CD4-positive, alpha-beta T cell treated with Interferon gamma for 1 hour (primary cell): Measurements from ENCODE around the gene MYO1G.
A peak's percentile ranks its signal among the peaks of the same experiment; 100 is the strongest.

Experiments
- DNase-seq: peaks from one replicate; pipeline ENCODE4 v3.0.0-alpha.2; 2020

The MYO1G gene

DNA sequence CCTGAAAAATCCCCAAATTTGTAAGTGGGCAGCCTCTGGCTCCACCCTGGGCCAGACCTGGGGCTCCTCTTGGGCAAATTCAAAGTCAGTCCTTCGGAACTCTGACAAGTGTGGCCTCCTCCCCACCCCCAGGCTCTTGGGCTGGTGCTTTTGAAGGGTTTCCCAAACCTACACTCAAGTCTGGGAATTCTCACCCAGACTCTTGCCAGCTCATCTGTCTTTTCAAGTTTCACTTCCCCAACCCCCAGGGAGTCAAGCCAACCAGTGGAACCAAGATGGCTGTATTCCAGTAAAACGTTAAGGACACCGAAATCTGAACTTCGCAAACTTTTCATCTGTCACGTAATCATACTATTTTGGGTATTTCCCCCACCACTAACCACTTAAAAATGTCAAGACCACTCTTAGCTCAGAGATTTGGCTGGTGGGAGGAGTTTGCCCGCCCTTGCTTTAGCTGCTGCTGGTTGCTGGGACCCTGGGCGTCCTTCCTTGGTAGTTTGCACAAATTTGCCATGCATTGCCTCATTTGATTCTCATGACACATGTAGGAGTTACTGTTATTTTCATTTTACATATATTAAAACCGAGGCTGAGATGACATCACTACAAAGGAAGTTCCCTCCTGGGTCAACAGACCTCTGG is 1.7 kb upstream of the MYO1G start:
- peak; percentile 80 for DNase-seq

DNA sequence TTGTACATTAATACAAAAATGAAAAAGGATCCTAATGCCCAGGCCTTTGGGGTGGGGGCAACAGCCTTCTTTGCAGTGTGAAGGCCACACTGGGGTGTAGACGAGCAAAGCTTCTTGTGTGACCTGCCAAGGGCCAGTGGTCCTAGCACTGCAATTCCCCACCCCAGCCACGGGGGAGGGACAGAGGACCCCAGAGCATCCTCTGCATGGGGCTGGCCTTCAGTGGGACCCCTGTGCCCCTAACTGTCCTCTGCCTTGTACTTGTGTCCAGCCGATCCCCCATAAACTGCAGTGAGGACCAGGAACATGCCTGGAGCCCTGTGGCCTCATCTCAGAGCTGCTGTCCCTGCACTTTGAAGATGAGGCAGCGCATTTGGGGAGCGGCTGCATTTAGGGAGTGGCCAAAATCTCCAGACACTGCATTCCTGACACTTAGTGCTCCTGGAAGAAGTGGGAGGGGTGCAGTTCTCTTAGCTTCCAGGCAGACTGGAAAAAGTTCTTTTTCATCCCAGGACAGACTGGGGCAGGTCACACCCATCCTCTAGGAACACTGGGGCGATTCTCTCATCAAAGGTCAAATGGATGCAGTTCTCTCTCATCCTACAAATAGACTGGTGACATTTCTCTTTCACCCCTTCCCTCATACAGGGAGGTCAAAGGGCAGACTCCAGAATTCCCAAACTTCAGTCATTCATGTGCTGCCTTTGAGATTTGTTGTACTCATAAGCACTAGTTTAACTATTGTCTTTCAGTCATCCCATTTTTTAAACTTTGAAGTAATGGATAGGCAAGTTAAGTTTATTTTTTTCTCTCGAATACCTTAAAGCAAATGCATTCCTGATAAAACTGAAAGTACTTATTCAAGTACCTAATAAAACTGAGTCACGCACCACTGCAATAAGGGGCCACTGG is 922 bp upstream of the MYO1G start:
- DNase-seq, result no peak

DNA sequence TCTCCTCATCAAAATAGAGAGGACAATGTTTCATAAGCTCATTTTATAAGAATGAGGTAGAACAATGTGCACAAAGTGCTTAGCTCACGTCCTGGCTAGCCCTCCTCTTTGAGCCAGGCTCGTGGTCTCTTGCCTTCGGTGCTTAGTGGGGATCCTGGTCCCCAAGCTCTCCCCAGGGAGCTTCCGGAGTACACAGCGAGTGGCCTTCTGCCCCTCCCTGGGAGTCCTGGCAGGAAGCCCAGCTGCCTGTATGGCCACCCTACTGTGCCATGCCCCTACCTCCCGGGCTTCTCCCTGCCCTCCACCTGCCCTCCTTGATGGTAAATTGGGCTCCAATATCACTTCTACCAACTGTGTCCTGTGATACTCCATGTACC is 868 bp downstream of the MYO1G start:
- DNase-seq, result no peak

DNA sequence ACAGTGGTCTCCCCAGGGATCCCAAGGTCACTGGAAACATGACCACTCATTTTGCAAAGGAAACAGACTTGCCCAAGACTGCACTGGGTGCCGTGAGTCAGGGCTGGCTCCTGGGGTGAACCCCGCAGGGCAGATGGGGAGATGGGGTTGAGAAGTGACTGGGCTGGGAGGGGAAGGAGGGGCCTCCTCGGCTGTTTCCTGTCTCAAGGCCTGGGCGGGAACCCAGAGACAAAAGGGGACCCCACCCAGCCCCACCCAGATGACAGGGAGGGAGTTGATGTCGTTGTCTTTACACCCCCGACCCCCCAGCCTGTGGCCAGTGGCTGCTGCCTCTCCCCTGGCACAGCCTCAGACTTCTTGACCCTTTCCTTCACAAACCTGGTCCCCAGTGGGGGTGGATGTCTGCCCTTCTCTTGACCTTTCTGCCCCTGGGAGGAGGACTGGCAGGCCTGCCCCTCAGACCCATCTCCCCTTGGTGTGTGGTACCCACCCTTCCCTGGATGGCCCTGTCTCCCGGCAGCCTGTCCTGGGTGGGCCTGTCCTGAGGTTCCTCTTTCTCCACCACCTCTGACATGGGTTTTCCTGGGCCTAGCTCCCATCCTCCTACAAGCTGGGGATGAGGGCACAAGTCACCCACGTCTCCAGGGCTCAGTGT is 1.4 kb downstream of the MYO1G start:
- DNase-seq, result peak; percentile 85

DNA sequence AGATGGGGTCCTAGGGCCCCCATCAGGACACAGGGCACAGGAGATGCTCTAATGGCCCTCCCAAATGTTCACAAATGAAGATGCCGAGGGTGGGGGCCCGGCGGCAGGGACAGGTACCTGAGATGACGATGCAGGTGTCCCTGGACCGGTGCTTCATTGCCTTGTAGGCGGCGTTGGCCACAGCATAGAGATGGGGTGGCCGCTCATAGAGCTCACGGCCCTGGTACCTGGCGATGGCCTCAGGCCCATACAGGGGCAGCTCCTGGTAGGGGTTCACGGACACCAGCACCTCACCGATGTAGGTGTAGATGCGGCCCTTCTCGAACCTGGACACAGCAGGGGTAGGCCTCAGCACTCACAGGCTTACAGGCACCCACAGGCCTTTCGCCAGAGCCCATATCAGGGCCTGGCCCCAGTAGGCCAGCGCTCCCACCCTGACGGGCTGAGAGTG is 2.0 kb downstream of the MYO1G start:
- DNase-seq, result no peak

DNA sequence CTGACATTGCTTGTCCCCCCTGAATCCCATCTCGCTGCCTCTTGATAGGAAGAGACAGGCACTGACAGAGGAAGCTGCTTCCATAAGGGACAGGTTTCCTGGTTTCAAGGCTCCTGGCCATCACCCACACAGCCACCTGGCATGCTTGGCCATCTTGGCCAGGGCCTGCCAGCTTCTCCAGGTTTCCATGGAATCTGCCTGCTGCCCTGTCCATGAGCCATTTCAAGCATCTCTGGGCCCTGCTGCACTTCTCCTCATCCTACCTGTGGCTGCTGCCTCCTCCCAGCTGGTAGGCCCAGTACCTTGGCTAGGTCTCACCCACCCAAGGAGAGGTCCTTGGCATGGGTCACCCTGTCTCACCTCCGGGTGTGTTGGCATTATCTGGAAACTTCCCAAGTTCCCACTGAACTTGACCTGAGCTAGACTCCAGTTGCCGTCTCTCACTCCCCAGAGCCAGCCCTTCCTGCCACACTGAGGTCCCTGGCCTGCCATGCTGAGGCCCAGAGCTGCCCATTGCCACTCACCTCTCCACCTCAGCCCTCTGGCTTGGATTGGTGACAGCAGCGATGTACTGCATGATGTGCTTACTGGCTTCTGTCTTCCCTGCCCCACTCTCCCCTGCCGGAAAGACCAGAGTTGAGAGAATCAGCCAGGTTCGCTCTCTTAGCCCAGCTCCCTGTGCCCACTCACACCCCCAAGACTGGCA is 2.6 kb downstream of the MYO1G start:
- DNase-seq, result no peak

DNA sequence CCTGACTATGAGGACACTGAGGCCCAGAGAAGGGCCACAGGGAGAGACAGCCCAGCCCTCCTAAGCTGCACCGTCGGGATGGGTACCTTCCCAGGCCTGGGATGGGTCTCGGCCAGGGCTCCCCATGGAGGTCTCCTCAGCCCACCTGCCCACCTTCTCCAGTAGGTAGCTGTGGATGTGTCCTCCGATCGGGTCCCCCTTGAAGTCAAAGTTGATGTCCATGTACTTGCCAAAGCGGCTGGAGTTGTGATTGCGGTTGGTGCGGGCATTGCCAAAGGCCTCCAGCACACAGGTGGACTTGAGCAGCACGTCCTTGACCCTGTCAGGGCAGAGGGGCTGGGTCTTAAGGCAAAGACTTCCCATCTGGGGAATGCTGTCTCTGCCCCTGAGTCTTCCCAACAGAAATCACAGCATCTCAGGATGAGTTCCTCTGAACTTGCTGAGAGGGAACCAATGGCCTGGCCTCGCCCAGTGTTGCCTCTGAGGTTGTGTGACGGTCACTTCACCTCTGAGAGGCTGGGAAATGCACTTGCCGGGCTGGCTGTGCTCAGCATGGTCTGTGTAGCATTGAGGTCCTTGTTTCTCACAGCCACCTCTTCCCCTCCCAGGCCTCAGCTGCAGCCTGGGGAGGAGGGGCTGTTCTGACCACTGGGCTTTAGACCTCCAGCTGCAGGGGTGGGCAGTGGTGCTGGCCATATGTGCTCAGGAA is 3.3 kb downstream of the MYO1G start:
- DNase-seq, result no peak

DNA sequence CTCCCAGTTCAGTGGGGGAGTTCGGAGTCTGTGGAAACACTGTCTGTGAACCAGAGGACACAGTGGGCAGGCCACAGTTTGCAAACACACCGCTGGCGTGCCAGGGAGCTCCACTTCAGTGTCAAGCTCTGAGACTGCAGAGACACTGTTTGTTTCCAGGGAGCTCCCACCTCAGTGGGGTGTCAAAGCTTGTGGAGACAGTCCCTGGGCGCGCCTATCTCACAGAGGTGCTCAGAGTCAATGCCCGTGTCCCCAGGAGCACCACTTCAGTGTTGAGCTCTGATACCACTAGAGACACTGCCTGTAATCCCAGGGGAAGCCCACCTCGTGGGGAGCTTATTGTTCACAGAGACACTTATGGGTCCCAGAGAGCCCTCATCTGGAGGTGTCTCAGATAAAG is 4.3 kb downstream of the MYO1G start:
- no peak for DNase-seq

DNA sequence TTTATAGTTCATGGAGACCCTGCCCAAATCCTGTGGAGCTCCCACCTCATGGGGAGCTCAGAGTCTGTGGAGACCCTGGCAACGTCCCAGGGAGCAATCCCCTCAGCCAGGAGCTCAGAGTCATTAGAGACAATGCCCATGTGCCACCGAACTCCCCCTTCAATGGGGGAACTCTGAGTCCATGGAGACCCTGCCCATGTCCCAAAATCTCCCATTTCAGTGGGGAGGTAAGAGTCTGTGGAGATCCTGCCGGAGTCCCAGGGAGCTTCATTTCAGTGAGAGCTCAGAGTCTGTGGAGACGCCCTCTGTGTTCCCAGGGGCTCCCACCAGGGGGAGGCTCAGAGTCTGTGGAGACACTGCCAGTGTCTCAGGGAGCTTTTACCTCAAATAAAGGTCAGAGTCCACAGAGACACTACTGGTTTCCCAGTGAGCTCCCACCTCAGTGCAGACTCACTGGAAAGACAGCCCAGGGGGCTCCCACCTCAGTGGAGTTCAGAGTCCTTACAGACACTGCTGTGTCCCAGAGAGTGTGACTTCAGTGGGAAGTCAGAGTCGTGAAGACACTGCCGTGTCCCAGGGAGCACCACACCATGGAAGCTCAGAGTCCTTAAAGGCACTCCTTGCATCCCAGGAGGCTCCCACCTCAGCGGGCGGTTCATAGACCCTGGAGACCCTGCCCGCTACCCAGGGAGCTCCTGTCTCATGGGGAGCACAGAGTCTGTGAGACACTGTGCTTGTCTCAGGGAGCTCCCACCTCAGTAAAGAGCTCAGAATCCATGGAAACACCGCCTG is 5.0 kb downstream of the MYO1G start:
- DNase-seq, result peak; percentile 54

DNA sequence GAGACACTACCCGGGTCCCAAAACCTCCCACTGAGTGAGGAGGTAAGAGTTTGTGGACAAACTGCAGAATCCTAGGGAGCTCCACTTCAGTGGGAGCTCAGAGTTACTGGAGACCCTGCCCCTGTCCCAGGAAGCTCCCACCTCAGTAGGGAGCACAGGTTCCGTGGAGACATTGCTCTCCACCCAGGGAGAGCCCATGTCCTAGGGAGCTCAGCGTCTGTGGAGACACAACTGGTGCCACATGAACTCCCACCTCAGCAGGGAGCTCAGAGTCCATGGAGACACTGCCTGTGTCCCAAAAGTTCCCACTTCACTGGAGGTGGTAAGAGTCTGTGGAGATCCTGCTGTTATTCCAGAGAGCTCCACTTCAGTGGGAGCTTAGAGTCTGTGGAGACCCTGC is 6.3 kb downstream of the MYO1G start:
- DNase-seq, result no peak

DNA sequence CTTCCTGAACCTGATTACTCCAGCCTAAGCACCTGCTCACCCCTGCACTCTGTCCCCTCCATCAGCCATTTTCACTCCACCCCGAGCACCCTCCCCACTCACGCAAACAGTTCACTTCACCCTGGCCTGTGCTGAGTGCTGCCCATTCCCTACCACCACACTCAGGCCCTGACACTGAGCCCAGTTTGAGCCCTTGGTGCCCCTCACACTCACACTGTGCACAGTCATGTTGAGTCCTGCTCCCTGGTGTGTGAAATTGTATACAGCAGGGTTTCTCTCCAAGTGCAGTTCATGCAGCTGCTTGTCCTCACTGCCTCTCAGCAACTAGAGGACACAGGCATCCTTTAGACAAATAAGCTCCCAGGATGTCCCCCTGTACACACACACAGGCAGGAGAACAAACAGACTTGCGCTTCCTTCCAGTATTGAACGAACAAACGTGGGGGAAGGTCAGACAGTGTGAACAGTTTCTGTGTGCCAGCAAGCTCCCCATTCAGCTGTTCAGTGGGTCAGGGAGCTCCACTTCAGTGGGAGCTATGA is 6.8 kb downstream of the MYO1G start:
- DNase-seq, result no peak

DNA sequence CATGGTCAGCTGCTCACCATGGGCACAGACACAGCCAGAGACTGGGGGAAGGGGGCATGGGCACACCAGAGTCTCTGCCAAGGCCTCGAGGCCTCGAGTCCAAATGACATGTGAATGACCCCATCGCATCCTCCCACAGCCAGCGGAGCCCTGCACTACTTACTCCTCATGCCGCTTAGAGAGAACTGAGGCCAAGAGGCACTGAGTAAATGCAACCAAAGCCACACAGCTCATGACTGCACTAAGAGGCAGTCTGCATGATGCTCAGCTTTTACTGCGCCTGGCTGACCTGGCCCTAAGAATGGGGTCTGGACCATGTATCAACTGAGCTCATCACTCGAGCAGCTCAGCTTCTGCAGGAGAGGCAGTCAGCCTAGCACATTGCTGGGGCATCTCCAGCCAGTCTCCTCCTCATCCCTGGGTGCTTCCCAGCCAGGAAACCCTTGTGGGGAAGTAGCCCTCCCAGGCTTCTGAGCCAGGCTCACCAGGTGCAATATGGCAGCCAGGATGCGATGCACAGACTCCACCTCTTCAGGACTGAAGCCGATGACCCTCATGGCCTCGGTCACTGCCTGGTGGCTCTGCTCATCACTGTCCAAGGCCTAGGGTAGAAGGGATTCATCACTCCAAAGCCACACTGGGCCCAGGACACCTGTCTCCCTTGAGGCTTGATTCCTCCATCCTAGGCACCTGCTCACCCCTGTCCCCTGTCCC is 7.5 kb downstream of the MYO1G start:
- no peak for DNase-seq

DNA sequence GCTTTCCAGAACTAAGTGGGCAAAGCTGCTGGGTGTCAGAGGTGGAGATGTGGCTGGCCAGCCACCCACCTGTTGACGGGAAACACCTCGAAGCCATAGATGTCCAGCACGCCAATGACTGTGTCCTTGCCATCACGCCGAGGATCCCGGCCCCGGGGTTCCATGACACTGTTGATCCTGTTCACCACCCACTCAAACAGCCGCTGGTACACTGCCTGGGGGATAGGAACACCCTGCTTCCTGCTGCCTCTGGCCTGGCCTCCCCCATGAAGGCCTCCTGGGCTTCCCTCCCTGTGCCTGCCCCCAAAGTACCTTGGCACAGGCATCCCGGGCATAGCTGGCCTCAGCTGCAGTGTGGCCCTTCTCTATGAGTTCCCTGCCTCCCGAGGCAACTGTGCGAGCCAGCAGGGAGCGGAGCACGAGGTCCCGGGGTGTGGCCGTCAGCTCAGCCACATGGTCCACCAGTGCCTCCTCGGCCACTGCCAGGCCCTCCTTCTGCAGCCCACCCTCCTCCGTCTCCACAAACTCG is 8.2 kb downstream of the MYO1G start:
- DNase-seq, result no peak

DNA sequence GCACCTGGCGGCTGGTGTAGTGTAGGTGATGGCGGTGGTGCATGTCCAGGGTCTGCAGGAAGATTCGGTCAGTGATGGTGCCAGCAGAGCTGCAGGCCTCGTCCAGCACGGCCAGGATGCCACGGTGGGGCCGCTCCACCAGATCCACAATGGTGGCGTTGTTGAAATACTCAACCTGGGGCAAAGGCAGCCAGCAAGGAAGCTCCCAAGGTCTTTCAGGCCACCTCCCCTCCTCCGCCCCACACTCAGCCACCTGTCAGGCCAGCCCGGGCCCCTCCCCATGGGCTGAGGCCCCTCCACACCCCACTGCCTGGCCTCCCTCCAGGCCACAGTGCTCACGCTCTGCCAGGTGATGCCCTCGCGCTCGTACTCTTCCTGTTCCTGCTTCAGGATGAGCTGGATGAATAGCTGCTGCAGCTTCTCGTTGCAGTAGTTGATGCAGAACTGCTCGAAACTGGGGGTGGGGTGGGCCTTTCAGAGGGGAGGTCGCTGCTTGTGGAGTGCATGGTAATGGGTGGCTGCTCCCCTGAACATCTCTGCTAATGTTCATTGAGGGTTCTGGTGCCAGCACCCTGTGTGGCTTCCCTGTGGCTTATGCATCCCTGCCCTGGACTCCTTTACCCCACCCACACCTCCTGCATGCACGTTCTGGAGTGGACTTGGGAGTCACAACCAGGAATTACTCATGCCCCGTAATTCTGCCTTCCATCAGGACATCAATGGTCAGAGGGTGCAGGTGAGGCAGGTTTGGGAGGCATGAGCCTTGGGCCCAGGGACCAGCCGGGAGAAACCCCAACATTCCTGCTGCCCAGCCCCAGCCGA is 8.9 kb downstream of the MYO1G start:
- DNase-seq, result no peak

DNA sequence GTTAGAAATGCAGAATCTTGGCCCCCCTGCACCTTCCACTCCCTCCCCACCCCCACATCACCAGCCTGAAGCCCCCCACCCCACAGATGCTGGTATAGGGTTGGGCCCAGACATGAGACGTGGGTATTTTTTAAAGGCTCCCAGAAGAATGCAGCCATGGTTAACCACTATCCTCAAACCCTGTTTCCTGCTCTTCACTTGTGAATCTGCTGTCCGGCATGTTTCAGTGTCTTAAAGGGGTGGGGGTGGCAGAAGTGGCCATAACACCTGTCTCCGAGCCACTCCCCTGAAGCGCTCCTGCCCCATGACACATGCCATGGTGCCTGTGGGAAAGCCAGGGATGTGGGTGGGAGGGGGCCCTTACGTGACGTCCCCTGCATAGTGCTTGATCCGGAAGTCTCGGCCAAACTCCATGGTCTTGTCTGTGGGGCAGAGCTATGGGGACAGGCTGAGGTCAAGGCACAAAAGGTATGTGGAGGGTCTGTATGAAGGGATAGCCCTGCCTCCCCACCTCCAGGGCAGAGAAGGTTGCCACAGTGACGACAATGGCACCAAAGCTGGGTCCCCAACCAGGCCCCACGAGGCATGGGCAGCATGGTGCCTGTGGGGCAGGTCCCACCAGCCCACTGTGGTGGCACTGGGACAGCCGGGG is 9.6 kb downstream of the MYO1G start:
- DNase-seq, result no peak

DNA sequence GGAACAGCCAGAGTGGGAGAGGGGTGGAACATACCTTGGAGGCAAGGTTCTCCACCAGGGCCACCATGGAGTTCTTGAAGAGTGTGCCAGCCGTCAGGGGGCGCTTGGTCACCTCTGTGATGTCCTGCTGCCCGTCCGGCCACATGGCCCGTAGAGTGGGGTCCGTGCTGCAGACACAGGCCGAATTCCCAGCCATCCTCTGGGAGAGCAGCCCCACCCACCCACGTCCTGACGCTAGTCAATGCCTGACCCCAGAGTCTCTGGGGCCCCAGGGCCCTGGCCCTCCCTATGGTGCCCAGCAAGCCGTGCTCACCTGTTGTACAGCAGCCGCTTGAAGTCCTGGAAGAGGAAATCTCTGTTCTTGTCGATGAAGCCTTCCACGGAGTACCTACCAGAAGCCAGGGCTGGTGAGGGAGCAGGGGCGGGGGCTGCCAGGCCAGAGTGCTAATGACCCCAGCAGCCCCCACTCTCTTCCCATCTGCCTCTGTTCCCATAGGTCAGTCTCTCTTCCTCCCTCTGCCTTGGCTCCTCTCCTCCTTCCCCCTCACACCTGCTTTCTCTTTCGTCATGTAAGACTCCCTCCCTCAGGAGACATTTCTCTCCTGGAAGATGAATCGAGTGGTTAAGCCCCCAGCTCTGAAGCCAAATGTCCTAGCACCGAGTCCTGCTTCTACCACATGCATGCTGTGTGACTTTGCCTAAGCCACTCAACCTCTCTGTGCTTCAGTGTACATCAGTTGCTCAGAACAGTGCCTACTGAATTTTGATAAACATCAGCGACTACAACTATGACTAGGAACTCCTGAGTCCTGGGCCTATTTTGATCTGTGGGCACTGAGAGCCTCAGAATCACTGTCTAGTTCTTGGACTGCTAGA is 11.0 kb downstream of the MYO1G start:
- DNase-seq, result no peak

DNA sequence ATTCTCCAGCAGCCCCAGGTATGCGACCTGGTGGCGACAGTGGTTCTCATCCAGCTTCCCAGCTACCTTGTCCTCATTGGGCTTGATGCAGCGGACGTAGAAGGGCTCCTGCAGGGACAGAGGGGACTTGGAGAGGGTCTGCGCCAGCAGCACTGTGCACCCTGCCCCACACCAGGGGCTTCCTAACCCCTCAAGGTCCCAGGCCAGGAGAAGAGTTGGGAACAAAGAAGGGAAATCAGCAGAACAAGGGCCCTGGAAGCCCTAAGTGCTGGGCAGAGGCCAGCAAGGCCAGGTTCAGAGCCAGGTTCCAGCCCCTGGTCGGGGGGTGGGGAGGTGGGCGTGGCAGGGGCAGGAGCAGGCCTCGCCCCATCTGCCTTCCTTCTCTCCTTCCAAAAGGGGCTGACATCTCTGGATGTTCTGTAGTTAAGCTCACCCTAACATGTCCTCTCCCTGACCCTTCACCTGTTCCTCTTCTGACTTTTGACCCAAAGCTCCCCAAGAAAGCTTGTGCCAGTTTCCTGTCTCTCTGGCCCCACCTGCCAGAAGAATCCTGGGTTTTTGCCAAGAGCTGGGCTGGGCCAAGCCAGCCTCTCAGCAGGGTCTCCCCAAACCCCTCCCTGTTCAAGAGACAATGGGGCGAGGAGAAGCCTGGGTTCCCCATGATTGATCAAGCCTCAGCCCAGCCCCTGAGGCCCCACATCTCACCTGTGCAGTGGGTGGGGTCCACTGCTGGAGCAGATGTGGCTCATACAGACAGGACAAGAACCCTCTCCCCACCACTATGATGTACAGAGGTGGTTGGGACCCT is 11.9 kb downstream of the MYO1G start:
- no peak for DNase-seq
